HepG2 (cell line): ENCODE results near the gene EVA1C. TPM values are rescaled to one million over a fixed set of nuclear protein-coding genes. Genes with fewer than 3 reads are reported as not detected.

Experiments used
- ATAC-seq: fragments of 200-7000 bp; cut with Tn5 transposase; 3 replicates; pipeline ENCODE4 v1.9.1; 2020; ENCODE audit warnings: mild to moderate bottlenecking, moderate library complexity
- BruUV-seq: library from RNA; stranded (reverse); fragments of 400-500 nt; replicated peaks from 2 replicates; lab custom pipeline; 2021; lab: Mats Ljungman, UMichigan
- CTCF ChIA-PET: fragments of 300-600 bp; formaldehyde crosslinking; extraction: SDS; loops from one replicate; lab custom pipeline; 2021; ENCODE audit warnings: low total read pairs, inconsistent platforms, low intra/inter-chr PET ratio; lab: Yijun Ruan, JAX
- POLR2A ChIA-PET: fragments of 350-600 bp; sonication (Branson Sonifier 250); formaldehyde crosslinking; loops from one replicate; lab custom pipeline; 2020; ENCODE audit warnings: antibody characterized with exemption, inconsistent platforms; lab: Yijun Ruan, JAX
- DNase-seq: peaks from one replicate; pipeline ENCODE4 v3.0.0-alpha.2; 2015; ENCODE audit warnings: low spot score
- FAIRE-seq: peaks from 3 replicates; lab custom pipeline; 2011; peaks lifted over from hg19 to GRCh38; lab: Jason Lieb, UNC
- H2AFZ ChIP-seq: one replicate; pipeline ENCODE4 v1.6.1; 2011; ENCODE audit warnings: low read length, inconsistent platforms
- H3K27ac ChIP-seq: fragments of 300-600 bp; 3 replicates; pipeline ENCODE4 v1.8.0; 2011; ENCODE audit warnings: mixed run types, mild to moderate bottlenecking, mixed read lengths, low read length, inconsistent platforms; ENCODE audit not compliant: insufficient read depth; ENCODE audit errors: extremely low read length
- H3K27me3 ChIP-seq, 2 experiments: fragments of 200-600 bp in 1 of 2; 2 replicates in 1 of 2; 3 replicates in 1 of 2; pipeline versions ENCODE4 v1.6.0 to v1.8.0; 2011; ENCODE audit warnings: low read length in 2 of 2, mild to moderate bottlenecking in 2 of 2, moderate library complexity in 2 of 2, inconsistent platforms in 1 of 2; ENCODE audit not compliant: insufficient read depth in 2 of 2, control insufficient read depth in 1 of 2
- H3K36me3 ChIP-seq, 2 experiments: fragments of 200-600 bp in 1 of 2; replicated peaks in 1 of 2; 2 replicates in 1 of 2; 3 replicates in 1 of 2; pipeline versions ENCODE4 v1.5.1 to v1.8.0; 2011; ENCODE audit warnings: low read length in 2 of 2, inconsistent platforms in 1 of 2; ENCODE audit not compliant: insufficient read depth in 2 of 2, control insufficient read depth in 1 of 2
- H3K4me1 ChIP-seq: 2 replicates; pipeline ENCODE4 v1.5.1; 2012; ENCODE audit warnings: low read length, inconsistent platforms; ENCODE audit not compliant: insufficient read depth
- H3K4me2 ChIP-seq: 2 replicates; pipeline ENCODE4 v1.6.0; 2011; ENCODE audit warnings: low read depth, low read length, inconsistent platforms
- H3K4me3 ChIP-seq, 3 experiments: fragments of 200-600 bp in 1 of 3; sonication (generic), shearing (Covaris generic) in 1 of 3; replicated peaks in 1 of 3; 2 replicates each; pipeline ENCODE4 v1.5.1; 2011 to 2016; ENCODE audit warnings: low read length in 3 of 3, inconsistent platforms in 2 of 3, low read depth in 2 of 3, mild to moderate bottlenecking in 2 of 3, control low read depth in 1 of 3, mixed read lengths in 1 of 3; ENCODE audit not compliant: insufficient read depth in 1 of 3
- H3K79me2 ChIP-seq: one replicate; pipeline ENCODE4 v1.6.1; 2011; ENCODE audit warnings: low read length, inconsistent platforms; ENCODE audit not compliant: insufficient read depth
- H3K9ac ChIP-seq: 2 replicates; pipeline ENCODE4 v1.6.0; 2011; ENCODE audit warnings: mild to moderate bottlenecking, low read depth, low read length, inconsistent platforms; ENCODE audit not compliant: insufficient read depth
- H3K9me3 ChIP-seq: 2 replicates; pipeline ENCODE4 v1.5.1; 2012; ENCODE audit warnings: mild to moderate bottlenecking, low read length
- H4K20me1 ChIP-seq: 2 replicates; pipeline ENCODE4 v1.6.0; 2011; ENCODE audit warnings: inconsistent platforms, mild to moderate bottlenecking, low read length, moderate library complexity; ENCODE audit not compliant: insufficient read depth
- GZF1 ChIP-seq: sonication (generic); formaldehyde crosslinking; IDR thresholded peaks from 2 replicates; pipeline ENCODE4 v1.5.1; 2020; ENCODE audit warnings: mild to moderate bottlenecking, missing genetic modification reagents
- MTA1 ChIP-seq: sonication (generic); formaldehyde crosslinking; IDR thresholded peaks from 2 replicates; pipeline ENCODE4 v1.4.0; 2020; ENCODE audit warnings: missing genetic modification reagents, mild to moderate bottlenecking, borderline replicate concordance
- PREB ChIP-seq: sonication (generic); formaldehyde crosslinking; IDR thresholded peaks from 2 replicates; pipeline ENCODE4 v1.4.0; 2020; ENCODE audit warnings: missing genetic modification reagents
- RORA ChIP-seq: sonication (generic); formaldehyde crosslinking; IDR thresholded peaks from 2 replicates; pipeline ENCODE4 v1.5.0; 2020; ENCODE audit warnings: mild to moderate bottlenecking, missing genetic modification reagents, moderate library complexity
- TRIM24 ChIP-seq: sonication (generic); formaldehyde crosslinking; IDR thresholded peaks from 2 replicates; pipeline ENCODE4 v1.8.0; 2022; ENCODE audit warnings: mild to moderate bottlenecking, missing genetic modification reagents
- ZNF263 ChIP-seq: sonication (generic); formaldehyde crosslinking; IDR thresholded peaks from 2 replicates; pipeline ENCODE4 v1.4.0; 2020; ENCODE audit warnings: missing genetic modification reagents
- ZNF563 ChIP-seq: sonication (generic); formaldehyde crosslinking; IDR thresholded peaks from 2 replicates; pipeline ENCODE4 v1.8.0; 2022; ENCODE audit warnings: mild to moderate bottlenecking, moderate library complexity, missing genetic modification reagents
- ZNF737 ChIP-seq: sonication (generic); formaldehyde crosslinking; IDR thresholded peaks from 2 replicates; pipeline ENCODE4 v1.5.0; 2020; ENCODE audit warnings: missing genetic modification reagents, mild to moderate bottlenecking, borderline replicate concordance
- ZNF790 ChIP-seq: sonication (generic); formaldehyde crosslinking; IDR thresholded peaks from 2 replicates; pipeline ENCODE4 v1.8.0; 2022; ENCODE audit warnings: missing genetic modification reagents, mild to moderate bottlenecking, borderline replicate concordance
- WGBS: methylation state at CpG from one replicate; pipeline ENCODE4 v1.1.6; 2017; ENCODE audit warnings: low lambda C conversion rate; 5-methylcytosine and 5-hydroxymethylcytosine counted together
- in situ Hi-C: cut with HindIII; loops from 2 replicates; pipeline ENCODE4 v1.10.0; 2017; ENCODE audit warnings: low pct_unique_long_range_greater_than_20kb; ENCODE audit not compliant: extremely low pct_ligation_motif_present
- intact Hi-C: fragments of 100-400 bp; cut with micrococcal nuclease; formaldehyde crosslinking; loops from one replicate; pipeline ENCODE4 v1.10.0; 2022; ENCODE audit not compliant: unreplicated experiment
- polyA plus RNA-seq, 8 experiments: library from polyadenylated mRNA; depleted of rRNA in 3 of 8; stranded (reverse) in 7 of 8; unstranded in 1 of 8; fragments of >200 nt; fragmentation: Illumina TruSeq in 4 of 8; extraction: Trizol in 4 of 8; gene quantifications; 2 replicates each; pipeline versions ENCODE4 v1.2.1 to v1.2.3, GENCODE V29; 2011 to 2016; ENCODE audit warnings: low read depth in 4 of 8, missing spikeins in 1 of 8, mixed read lengths in 1 of 8; ENCODE audit not compliant: insufficient read depth in 1 of 8
- total RNA-seq, 5 experiments: library from RNA; depleted of rRNA; stranded (reverse); fragments of >200 nt; fragmentation: Illumina TruSeq; extraction: Trizol; gene quantifications; 2 replicates each; pipeline ENCODE4 v1.2.3, GENCODE V29; 2016; ENCODE audit warnings: low read depth in 1 of 5
- TF ChIP-seq, protein P1 (sequence below): sonication (generic); formaldehyde crosslinking; IDR thresholded peaks from 2 replicates; pipeline ENCODE4 v1.8.1; 2023; ENCODE audit warnings: mild to moderate bottlenecking, missing genetic modification reagents, borderline replicate concordance

Gene EVA1C
- total and polyA plus RNA-seq, 2 of the 13 experiments (the other 11 are each of a cell fraction or from before 2014, with no cell fraction given): 0.29 to 0.34 TPM

DNA sequence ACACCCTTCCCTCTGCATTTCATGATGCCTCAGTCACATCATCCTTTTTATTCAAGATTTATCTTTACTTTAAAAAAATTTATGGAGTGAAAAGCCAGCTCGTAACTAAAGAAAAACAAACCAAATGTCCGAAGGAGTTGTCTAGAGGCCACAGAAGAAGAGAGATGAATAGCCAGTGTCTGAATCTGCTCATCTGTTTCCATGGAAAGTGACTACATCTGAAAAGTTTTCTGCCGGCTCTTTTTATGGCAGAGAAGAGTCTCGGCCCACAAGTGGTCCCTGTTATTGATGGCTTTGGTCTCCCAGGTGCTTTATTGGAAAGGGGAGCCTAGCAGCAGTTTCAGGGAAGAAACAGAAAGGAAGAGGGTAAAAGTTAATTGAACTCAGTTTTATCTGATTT is 5.6 kb downstream of the EVA1C start:
- Histone ChIP-seq H3K4me3 (no peak overlapping the region), H3K4me2 (no peak overlapping the region), H2AFZ (no peak overlapping the region), H4K20me1 (no peaks in the 10 kb centered on the region), H3K9ac (no peak overlapping the region), H3K9me3 (no peaks in the 10 kb centered on the region), H3K36me3 (no peaks in the 10 kb centered on the region), H3K27me3 (peaks cover under 1 to 11% of the 10 kb centered on the region in 2 experiments), H3K27ac (no peak overlapping the region), H3K4me1 (peaks cover 14% of the 10 kb centered on the region), H3K79me2 (no peaks in the 10 kb centered on the region)
- intact Hi-C loops: loop anchor here (10.0 kb wide), 1 partner anchor 913 kb away; no protein-coding TSS in a partner anchor
- WGBS: 47% methylated on average over 4 of the region's 4 CpGs
- CTCF ChIA-PET: no interaction called here
- BruUV-seq: no TSS peak
- ATAC-seq (no peak), FAIRE-seq (no peak), DNase-seq (no peak)
- TF ChIP-seq ZNF563 (CRISPR knock-in tag): no peak
- no peak for TF ChIP-seq MTA1 (CRISPR knock-in tag)
- no peak for TF ChIP-seq PREB (CRISPR knock-in tag)
- no peak for TF ChIP-seq ZNF263 (CRISPR knock-in tag)
- TF ChIP-seq TRIM24: no peak
- no peak for TF ChIP-seq ZNF790 (CRISPR knock-in tag)
- TF ChIP-seq RORA: no peak
- no peak for TF ChIP-seq GZF1 (CRISPR knock-in tag)
- TF ChIP-seq ZNF737: no peak
- TF ChIP-seq, protein P1, sequence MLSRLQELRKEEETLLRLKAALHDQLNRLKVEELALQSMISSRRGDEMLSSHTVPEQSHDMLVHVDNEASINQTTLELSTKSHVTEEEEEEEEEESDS: no peak
- POLR2A ChIA-PET: no interaction called here
- in situ Hi-C loops: no loop called here
